Measurements from ENCODE around the gene PACS2. TPM values are rescaled to one million over a fixed set of nuclear protein-coding genes. Genes with fewer than 3 reads are reported as not detected.

Gene PACS2
- total RNA-seq, 1 experiment from 2014 or later = 55.2 TPM

- intact Hi-C loops (cut with micrococcal nuclease; ENCODE audit: unreplicated experiment) (no loop called here), in situ Hi-C loops (cut with HindIII; ENCODE audit: low pct_unique_long_range_greater_than_20kb, low sequenced_read_pairs) (no loop called here)
- no peak overlapping the region for H3K27ac ChIP-seq (ENCODE audit: low read length)
- no peaks in the 10 kb centered on the region for H3K4me1 ChIP-seq (ENCODE audit: control insufficient read depth, insufficient read depth, low read length)
- POLR2A ChIA-PET = no interaction called here
- H3K9me3 ChIP-seq (ENCODE audit: control insufficient read depth, insufficient read depth, low read depth, low read length) = no peaks in the 10 kb centered on the region
- no TSS peak for BruUV-seq (replicated peaks)
- TF ChIP-seq CTCF (IDR thresholded peaks at IDR 0.05) (no peak), POLR2AphosphoS5 (IDR thresholded peaks at IDR 0.05; ENCODE audit: low read depth, low read length) (no peak), REST (IDR thresholded peaks at IDR 0.05; ENCODE audit: insufficient read depth in 1 of 2, low read depth in 2 of 2, low read length in 1 of 2) (no peak), SIN3A (IDR thresholded peaks at IDR 0.05; ENCODE audit: borderline replicate concordance, insufficient read depth, low read depth, low read length) (no peak), TCF7L2 (IDR thresholded peaks at IDR 0.05; ENCODE audit: low read depth, low read length) (no peak)
- no peak for ATAC-seq
- H3K27me3 ChIP-seq (ENCODE audit: control insufficient read depth, insufficient read depth, low read length) = no peaks in the 10 kb centered on the region
- CTCF ChIA-PET = no interaction called here
- no peak overlapping the region for H3K4me3 ChIP-seq (ENCODE audit: low read depth in 2 of 2, low read length in 2 of 2)
- no peak for DNase-seq (ENCODE audit: low read depth, low spot score)
- no peaks in the 10 kb centered on the region for H3K36me3 ChIP-seq (ENCODE audit: control insufficient read depth, insufficient read depth, low read length)
Measured at GRCh38 chr14:105331575-105332349, 17.2 kb downstream of the PACS2 start.

- Histone ChIP-seq H3K4me3 (ENCODE audit: low read depth in 2 of 2, low read length in 2 of 2) (no peak overlapping the region), H3K36me3 (ENCODE audit: control insufficient read depth, insufficient read depth, low read length) (no peaks in the 10 kb centered on the region), H3K4me1 (ENCODE audit: control insufficient read depth, insufficient read depth, low read length) (no peaks in the 10 kb centered on the region), H3K27ac (ENCODE audit: low read length) (no peak overlapping the region), H3K27me3 (ENCODE audit: control insufficient read depth, insufficient read depth, low read length) (no peaks in the 10 kb centered on the region), H3K9me3 (ENCODE audit: control insufficient read depth, insufficient read depth, low read depth, low read length) (no peaks in the 10 kb centered on the region)
- POLR2A ChIA-PET = no interaction called here
- BruUV-seq (replicated peaks) = no TSS peak
- in situ Hi-C loops (cut with HindIII; ENCODE audit: low pct_unique_long_range_greater_than_20kb, low sequenced_read_pairs) = no loop called here
- DNase-seq (ENCODE audit: low read depth, low spot score) (no peak), ATAC-seq (no peak)
- TF ChIP-seq CTCF (IDR thresholded peaks at IDR 0.05) (no peak), SIN3A (IDR thresholded peaks at IDR 0.05; ENCODE audit: borderline replicate concordance, insufficient read depth, low read depth, low read length) (no peak), TCF7L2 (IDR thresholded peaks at IDR 0.05; ENCODE audit: low read depth, low read length) (no peak), POLR2AphosphoS5 (IDR thresholded peaks at IDR 0.05; ENCODE audit: low read depth, low read length) (no peak), REST (IDR thresholded peaks at IDR 0.05; ENCODE audit: insufficient read depth in 1 of 2, low read depth in 2 of 2, low read length in 1 of 2) (no peak)
- intact Hi-C loops (cut with micrococcal nuclease; ENCODE audit: unreplicated experiment) = no loop called here
- CTCF ChIA-PET = no interaction called here
Measured at GRCh38 chr14:105332350-105332874, 17.9 kb downstream of the PACS2 start.
